ENCODE measurements around the gene ZFYVE28.

Gene ZFYVE28

GRCh38 chr4:2266821-2267220 is 151.6 kb downstream of the ZFYVE28 start:
- Mint-ChIP-seq H3K4me1 (ENCODE audit: low read depth in 2 of 2) (peaks cover 0 to 3% of the 10 kb centered on the region in 2 donors), H3K27me3 (no peaks in the 10 kb centered on the region), H3K36me3 (ENCODE audit: insufficient read depth) (peaks cover 33% of the 10 kb centered on the region), H3K4me3 (no peak overlapping the region), H3K9me3 (no peaks in the 10 kb centered on the region), H3K27ac (peak overlapping the region in 1 of 2 donors; percentile 38)
- DNase-seq (no peak), ATAC-seq (replicated peaks) (no peak)

- ATAC-seq (replicated peaks), result no peak
- no peak overlapping the region for H3K4me3 Mint-ChIP-seq
- no peak for DNase-seq
- H3K27me3 Mint-ChIP-seq, result no peaks in the 10 kb centered on the region
- H3K27ac Mint-ChIP-seq, result peak overlapping the region in 1 of 2 donors; percentile 70
- peaks cover 35% of the 10 kb centered on the region for H3K36me3 Mint-ChIP-seq (ENCODE audit: insufficient read depth)
- peaks cover 0 to 3% of the 10 kb centered on the region in 2 donors for H3K4me1 Mint-ChIP-seq (ENCODE audit: low read depth in 2 of 2)
- no peaks in the 10 kb centered on the region for H3K9me3 Mint-ChIP-seq
Observed at GRCh38 chr4:2266181-2266580, 152.3 kb downstream of the ZFYVE28 start.

GRCh38 chr4:2265113-2266110 is 153.0 kb downstream of the ZFYVE28 start:
- Mint-ChIP-seq H3K9me3 (no peaks in the 10 kb centered on the region), H3K4me3 (no peak overlapping the region), H3K27me3 (no peaks in the 10 kb centered on the region), H3K36me3 (ENCODE audit: insufficient read depth) (peaks cover 40% of the 10 kb centered on the region), H3K4me1 (ENCODE audit: low read depth in 2 of 2) (peaks cover 0 to 3% of the 10 kb centered on the region in 2 donors), H3K27ac (peak overlapping the region in 1 of 2 donors; percentile 70)
- DNase-seq (no peak), ATAC-seq (replicated peaks) (no peak)

- Mint-ChIP-seq H3K4me3 (no peak overlapping the region), H3K4me1 (ENCODE audit: low read depth in 2 of 2) (peaks cover 0 to 5% of the 10 kb centered on the region in 2 donors), H3K36me3 (ENCODE audit: insufficient read depth) (peaks cover 44% of the 10 kb centered on the region), H3K9me3 (no peaks in the 10 kb centered on the region), H3K27me3 (no peaks in the 10 kb centered on the region), H3K27ac (peak overlapping the region in 1 of 2 donors; percentile 86)
- DNase-seq (no peak), ATAC-seq (replicated peaks) (no peak)
Observed at GRCh38 chr4:2264481-2265041, 153.9 kb downstream of the ZFYVE28 start.

- Mint-ChIP-seq H3K27me3 (no peaks in the 10 kb centered on the region), H3K4me3 (peak overlapping the region; percentile 62 to 72), H3K4me1 (ENCODE audit: low read depth in 2 of 2) (peaks cover 0 to 5% of the 10 kb centered on the region in 2 donors), H3K36me3 (ENCODE audit: insufficient read depth) (peaks cover 50% of the 10 kb centered on the region), H3K27ac (peak overlapping the region in 1 of 2 donors; percentile 86), H3K9me3 (no peaks in the 10 kb centered on the region)
- DNase-seq (no peak), ATAC-seq (replicated peaks) (no peak)
Observed at GRCh38 chr4:2263926-2264321, 154.5 kb downstream of the ZFYVE28 start.

GRCh38 chr4:2262944-2263250 is 155.5 kb downstream of the ZFYVE28 start:
- DNase-seq, result no peak
- ATAC-seq (replicated peaks), result no peak
- Mint-ChIP-seq H3K4me1 (ENCODE audit: low read depth in 2 of 2) (peaks cover 0 to 5% of the 10 kb centered on the region in 2 donors), H3K27ac (peak overlapping the region; percentile 67 to 86), H3K36me3 (ENCODE audit: insufficient read depth) (peaks cover 58% of the 10 kb centered on the region), H3K9me3 (no peaks in the 10 kb centered on the region), H3K4me3 (peak overlapping the region; percentile 62 to 72), H3K27me3 (no peaks in the 10 kb centered on the region)

GRCh38 chr4:2262145-2262943 is 156.1 kb downstream of the ZFYVE28 start:
- ATAC-seq (replicated peaks) (peak; percentile 84), DNase-seq (peak; percentile 95 to 96 (median 96))
- Mint-ChIP-seq H3K4me1 (ENCODE audit: low read depth in 2 of 2) (peaks cover 0 to 5% of the 10 kb centered on the region in 2 donors), H3K9me3 (no peaks in the 10 kb centered on the region), H3K27me3 (no peaks in the 10 kb centered on the region), H3K36me3 (ENCODE audit: insufficient read depth) (peaks cover 62% of the 10 kb centered on the region), H3K27ac (peak overlapping the region; percentile 67 to 86), H3K4me3 (peak overlapping the region; percentile 62 to 72)

- peaks cover 64% of the 10 kb centered on the region for H3K36me3 Mint-ChIP-seq (ENCODE audit: insufficient read depth)
- peak within 1 kb of the TSS; percentile 72 for H3K4me3 Mint-ChIP-seq
- H3K9me3 Mint-ChIP-seq, result no peaks in the 10 kb centered on the region
- H3K27ac Mint-ChIP-seq, result peak within 1 kb of the TSS; percentile 67 to 86
- peak; percentile 0 for ATAC-seq (replicated peaks)
- H3K4me1 Mint-ChIP-seq (ENCODE audit: low read depth in 2 of 2), result peaks cover 4 to 8% of the 10 kb centered on the region in 2 donors
- H3K27me3 Mint-ChIP-seq, result no peaks in the 10 kb centered on the region
- DNase-seq, result no peak
Observed at GRCh38 chr4:2261853-2262144, 156.6 kb downstream of the ZFYVE28 start, which contains the start of gene MXD4. Gene MXD4 (minus strand): TSS chr4:2262109. CDS start chr4:2261980, 129 bp downstream.

- ATAC-seq (replicated peaks) (peak; percentile 25), DNase-seq (peak; percentile 32 to 58 (median 55))
- peaks cover 6 to 12% of the 10 kb centered on the region in 2 donors for H3K4me1 Mint-ChIP-seq (ENCODE audit: low read depth in 2 of 2)
- peaks cover 68% of the 10 kb centered on the region for H3K36me3 Mint-ChIP-seq (ENCODE audit: insufficient read depth)
- H3K9me3 Mint-ChIP-seq, result no peaks in the 10 kb centered on the region
- H3K4me3 Mint-ChIP-seq, result peak overlapping the region; percentile 72
- no peaks in the 10 kb centered on the region for H3K27me3 Mint-ChIP-seq
- peak overlapping the region; percentile 67 to 86 for H3K27ac Mint-ChIP-seq
Observed at GRCh38 chr4:2261110-2261852, 157.2 kb downstream of the ZFYVE28 start.

GRCh38 chr4:2260344-2261109 is 157.9 kb downstream of the ZFYVE28 start:
- Mint-ChIP-seq H3K4me1 (ENCODE audit: low read depth in 2 of 2) (peaks cover 6 to 10% of the 10 kb centered on the region in 2 donors), H3K36me3 (ENCODE audit: insufficient read depth) (peaks cover 72% of the 10 kb centered on the region), H3K27me3 (no peaks in the 10 kb centered on the region), H3K4me3 (peak overlapping the region; percentile 72), H3K27ac (peak overlapping the region; percentile 35 to 82), H3K9me3 (no peaks in the 10 kb centered on the region)
- no peak for ATAC-seq (replicated peaks)
- DNase-seq, result no peak

GRCh38 chr4:2259541-2260343 is 158.7 kb downstream of the ZFYVE28 start:
- Mint-ChIP-seq H3K4me3 (peak overlapping the region; percentile 72), H3K4me1 (ENCODE audit: low read depth in 2 of 2) (peaks cover 10 to 13% of the 10 kb centered on the region in 2 donors), H3K36me3 (ENCODE audit: insufficient read depth) (peaks cover 76% of the 10 kb centered on the region), H3K27me3 (no peaks in the 10 kb centered on the region), H3K27ac (peak overlapping the region in 1 of 2 donors; percentile 82), H3K9me3 (no peaks in the 10 kb centered on the region)
- no peak for ATAC-seq (replicated peaks)
- DNase-seq, result no peak
